ENCODE data around the gene MSI2.

MSI2 gene

DNA sequence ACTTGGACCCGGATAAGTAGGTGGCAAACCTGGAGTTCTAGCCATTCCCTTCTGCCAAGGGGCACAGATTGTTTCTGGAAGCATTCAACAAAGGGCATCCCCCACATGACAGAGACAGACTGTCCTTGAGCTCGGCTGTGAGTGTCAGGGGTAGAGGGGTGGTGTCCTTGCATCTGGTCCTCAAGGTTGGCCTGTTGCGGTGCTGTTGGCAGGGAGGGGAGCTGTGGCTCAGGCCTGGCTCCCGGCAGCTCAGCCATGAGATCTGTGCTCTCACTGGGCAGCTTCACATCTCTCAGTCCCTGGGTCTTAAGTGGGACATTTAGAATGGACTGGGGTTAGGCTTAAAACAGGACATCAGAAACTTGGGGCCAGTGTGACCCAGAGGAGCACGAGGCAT lies 468.4 kb downstream of the MSI2 start:
- DNase-seq (ENCODE audit: low read depth in 4 of 4, low spot score in 1 of 4), result no peak

DNA sequence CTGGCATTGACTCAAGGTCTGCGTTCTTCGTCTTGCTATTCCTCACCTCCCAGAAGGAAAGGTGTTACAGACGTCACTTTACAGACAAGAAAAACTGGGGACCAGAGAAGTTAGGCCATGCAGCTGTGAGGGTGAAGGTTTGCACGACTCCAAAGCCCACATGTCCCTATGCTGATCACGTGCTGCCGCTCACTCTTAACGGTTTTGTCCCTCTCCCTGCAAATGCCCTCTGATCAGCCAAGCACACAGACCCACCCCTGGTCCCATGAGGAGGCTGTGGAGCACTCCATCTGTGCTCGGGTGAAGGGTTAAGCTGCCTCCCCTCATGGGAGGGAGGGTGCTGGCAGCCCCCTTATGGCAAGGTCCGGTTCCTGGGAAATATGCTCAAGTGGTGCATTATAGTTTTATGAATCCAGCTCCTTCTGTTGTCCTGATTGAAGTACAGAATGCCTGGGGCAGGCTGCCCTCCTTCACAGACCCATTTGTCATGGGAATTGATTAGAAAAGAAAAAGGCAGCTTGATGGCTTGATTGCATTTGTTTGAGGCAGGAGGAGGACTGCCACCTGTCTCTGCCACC lies 470.0 kb downstream of the MSI2 start:
- DNase-seq (ENCODE audit: low read depth in 4 of 4, low spot score in 1 of 4), result no peak

DNA sequence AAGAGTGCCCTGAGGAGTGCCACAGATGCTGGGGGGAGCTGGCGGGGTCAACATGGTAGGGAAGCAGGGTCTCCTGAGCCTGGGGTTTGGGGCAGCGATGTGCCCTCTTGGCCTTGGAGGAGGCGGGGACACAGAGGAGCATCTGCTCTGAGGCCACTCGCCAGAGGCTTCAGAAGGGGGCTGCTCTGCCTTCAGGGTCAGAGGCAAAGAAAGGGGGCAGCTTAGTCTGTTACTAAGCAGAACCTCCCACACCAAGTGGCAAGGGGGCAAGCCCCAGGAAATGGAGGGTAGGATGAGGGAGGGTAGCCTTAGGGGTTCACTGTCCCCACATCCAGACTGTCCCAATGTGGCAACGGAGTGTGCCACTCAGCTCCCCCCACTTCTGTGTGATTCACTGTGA lies 470.5 kb downstream of the MSI2 start:
- no peak for DNase-seq (ENCODE audit: low read depth in 4 of 4, low spot score in 1 of 4)

DNA sequence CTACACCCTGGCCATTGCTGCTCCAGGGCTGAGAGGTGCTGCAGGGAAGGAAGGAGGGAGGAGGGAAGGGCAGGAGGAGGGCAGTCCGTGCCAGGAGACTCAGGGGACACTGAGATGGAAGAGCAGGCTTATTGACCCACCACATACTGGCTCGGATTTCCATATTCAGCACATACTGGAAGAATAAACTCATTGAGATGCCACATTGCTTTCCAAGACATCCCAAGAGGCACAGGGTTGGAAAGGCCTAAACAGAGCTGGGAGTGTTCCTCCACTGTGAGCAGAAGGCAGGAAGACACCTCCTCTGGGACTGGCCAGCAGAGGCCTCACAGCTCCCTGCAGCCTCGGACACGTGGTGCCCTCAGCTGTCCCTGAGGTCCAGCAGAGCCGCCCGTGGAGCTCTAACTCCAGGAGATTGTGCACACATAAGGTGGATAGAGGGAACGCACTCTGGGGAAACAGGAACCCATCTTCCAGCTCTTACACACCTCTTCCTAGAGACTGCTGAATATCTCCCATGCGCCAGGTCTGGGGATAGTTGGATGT lies 471.4 kb downstream of the MSI2 start:
- DNase-seq (ENCODE audit: low read depth in 4 of 4, low spot score in 1 of 4), result no peak

DNA sequence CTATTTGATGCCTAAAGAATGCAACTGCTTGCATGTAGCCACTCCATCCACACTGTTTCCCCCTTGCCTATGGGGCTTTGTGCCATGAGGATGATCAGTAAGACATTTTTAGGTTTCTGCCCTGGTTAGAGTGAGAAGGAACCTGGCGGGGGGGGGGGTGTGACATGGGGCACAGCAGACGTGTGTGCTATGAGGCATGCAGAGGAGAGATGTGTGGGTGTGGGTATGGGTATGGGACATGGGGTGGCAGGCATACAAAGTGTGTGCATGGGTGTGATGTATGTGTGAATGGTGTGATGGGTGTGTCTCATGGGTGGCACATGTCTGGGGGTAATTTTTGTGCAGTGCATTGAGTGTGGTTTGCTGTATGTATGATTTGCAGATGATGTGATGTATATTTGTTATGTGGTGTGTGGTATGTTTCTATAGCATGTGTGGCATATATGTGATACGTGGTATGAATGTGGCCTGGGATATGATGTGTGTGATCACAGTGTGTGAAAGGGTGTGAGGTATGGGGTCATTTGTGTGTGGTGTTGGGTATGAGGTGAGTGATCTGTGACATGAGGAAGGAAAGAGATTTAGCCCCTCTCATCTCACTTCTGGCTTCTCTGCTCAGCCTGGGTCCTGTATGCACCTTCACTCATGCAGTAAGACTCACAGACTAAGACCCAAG lies 473.8 kb downstream of the MSI2 start:
- no peak for DNase-seq (ENCODE audit: low read depth in 4 of 4, low spot score in 1 of 4)

- DNase-seq (ENCODE audit: low read depth in 4 of 4, low spot score in 1 of 4), result no peak
These were observed 475.7 kb downstream of the MSI2 start for GRCh38 chr17:57732062-57732461.

DNA sequence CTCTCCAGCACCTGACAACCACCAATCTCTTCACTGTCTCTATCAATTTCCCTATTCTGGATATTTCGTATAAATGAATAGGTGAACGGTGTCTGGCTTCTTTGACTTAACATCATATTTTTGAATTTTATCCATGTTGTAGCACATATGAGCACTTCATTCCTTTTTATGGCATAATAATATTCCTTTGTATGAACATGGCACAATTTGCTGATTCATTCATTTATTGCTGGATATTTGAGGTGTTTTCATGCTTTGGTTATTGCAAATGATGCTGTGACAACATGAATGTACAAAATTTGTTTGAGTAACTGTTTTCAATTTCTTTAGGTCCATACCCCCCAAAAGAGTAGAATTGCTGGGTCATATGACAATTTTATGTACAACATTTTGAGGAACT lies 476.8 kb downstream of the MSI2 start:
- no peak for DNase-seq (ENCODE audit: low read depth in 4 of 4, low spot score in 1 of 4)
